Measurements from ENCODE around the gene SUPT16H. TPM values are rescaled to one million over a fixed set of nuclear protein-coding genes. Genes with fewer than 3 reads are reported as not detected.

Gene SUPT16H
- total RNA-seq, 1 donor from 2014 or later: 198 TPM

GRCh38 chr14:21326972-21327371, 56.8 kb downstream of the SUPT16H start:
- Histone ChIP-seq H3K9ac (no peak overlapping the region), H3F3A (ENCODE audit: low read depth) (no peaks in the 10 kb centered on the region), H2AFZ (replicated peaks) (no peak overlapping the region), H3K4me2 (no peak overlapping the region), H3K79me2 (ENCODE audit: low read depth) (no peaks in the 10 kb centered on the region), H4K20me1 (ENCODE audit: low read depth) (no peaks in the 10 kb centered on the region), H3K27me3 (no peaks in the 10 kb centered on the region), H3K27ac (no peak overlapping the region), H3K4me1 (no peaks in the 10 kb centered on the region), H3K9me3 (ENCODE audit: low read depth) (no peaks in the 10 kb centered on the region), H3K36me3 (no peaks in the 10 kb centered on the region), H3K4me3 (no peak overlapping the region)
- H3K27ac Mint-ChIP-seq: no peak overlapping the region
- peaks cover 7% of the 10 kb centered on the region for H3K27me3 Mint-ChIP-seq (ENCODE audit: insufficient read depth, low read depth)
- H3K9me3 Mint-ChIP-seq: no peaks in the 10 kb centered on the region
- peaks cover 2% of the 10 kb centered on the region for H3K4me1 Mint-ChIP-seq
- H3K36me3 Mint-ChIP-seq: no peaks in the 10 kb centered on the region
- no peak for DNase-seq (ENCODE audit: low spot score)
- TF ChIP-seq EZH2phosphoT487 (IDR thresholded peaks at IDR 0.05) (no peak), CTCF (IDR thresholded peaks at IDR 0.05) (peak; percentile 24), EZH2 (IDR thresholded peaks at IDR 0.05) (no peak)
- no peak overlapping the region for H3K4me3 Mint-ChIP-seq

DNA sequence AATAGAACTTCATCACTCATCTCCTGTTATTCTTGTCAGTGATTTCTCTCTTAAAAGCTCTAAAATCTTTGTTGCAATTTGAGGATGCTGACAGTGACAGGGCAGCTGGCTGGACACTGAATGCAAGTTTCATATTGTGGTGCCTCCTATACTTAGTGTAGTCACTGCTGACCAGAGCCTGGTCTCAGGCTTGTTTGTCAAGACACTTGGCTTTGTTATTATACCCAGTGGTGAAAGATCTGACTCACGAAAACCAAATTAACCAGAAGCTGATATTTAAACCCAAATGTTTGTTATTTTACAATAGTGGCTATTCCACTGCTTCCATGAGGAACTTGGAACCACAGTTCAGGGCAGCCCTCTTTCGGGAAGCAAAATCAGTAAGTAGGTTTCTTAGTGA, 61.1 kb downstream of the SUPT16H start:
- Histone ChIP-seq H3K27me3 (no peaks in the 10 kb centered on the region), H3K4me3 (no peak overlapping the region), H2AFZ (replicated peaks) (no peak overlapping the region), H3K4me1 (no peaks in the 10 kb centered on the region), H4K20me1 (ENCODE audit: low read depth) (no peaks in the 10 kb centered on the region), H3F3A (ENCODE audit: low read depth) (no peaks in the 10 kb centered on the region), H3K4me2 (no peak overlapping the region), H3K36me3 (no peaks in the 10 kb centered on the region), H3K79me2 (ENCODE audit: low read depth) (no peaks in the 10 kb centered on the region), H3K27ac (no peak overlapping the region), H3K9ac (no peak overlapping the region), H3K9me3 (ENCODE audit: low read depth) (no peaks in the 10 kb centered on the region)
- no peaks in the 10 kb centered on the region for H3K9me3 Mint-ChIP-seq
- no peaks in the 10 kb centered on the region for H3K36me3 Mint-ChIP-seq
- peaks cover 6% of the 10 kb centered on the region for H3K27me3 Mint-ChIP-seq (ENCODE audit: insufficient read depth, low read depth)
- H3K27ac Mint-ChIP-seq: no peak overlapping the region
- DNase-seq (ENCODE audit: low spot score): no peak
- peaks cover 2% of the 10 kb centered on the region for H3K4me1 Mint-ChIP-seq
- TF ChIP-seq EZH2 (IDR thresholded peaks at IDR 0.05) (no peak), CTCF (IDR thresholded peaks at IDR 0.05) (no peak), EZH2phosphoT487 (IDR thresholded peaks at IDR 0.05) (no peak)
- no peak overlapping the region for H3K4me3 Mint-ChIP-seq

DNA sequence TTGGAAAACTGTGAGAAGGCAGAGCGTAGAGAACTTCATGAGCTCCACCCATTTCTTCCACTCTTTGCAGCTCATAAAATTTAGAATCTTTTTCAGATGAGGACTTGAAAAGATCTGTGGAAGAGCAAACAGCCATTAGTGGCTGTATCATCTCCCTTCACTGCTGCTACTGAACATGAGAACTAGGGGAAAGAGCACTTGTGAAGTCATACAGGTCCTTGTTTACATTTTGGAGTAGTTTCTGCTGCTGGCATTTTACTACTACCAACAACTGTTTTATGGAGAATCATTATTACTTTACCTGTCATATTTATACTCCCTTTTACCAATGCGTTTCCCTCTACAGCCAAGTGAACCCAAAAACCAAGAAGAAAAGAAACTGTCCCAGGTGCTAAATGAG, 62.9 kb downstream of the SUPT16H start:
- no peak for DNase-seq (ENCODE audit: low spot score)
- Mint-ChIP-seq H3K27ac (no peak overlapping the region), H3K9me3 (no peaks in the 10 kb centered on the region), H3K4me1 (peaks cover 2% of the 10 kb centered on the region), H3K27me3 (ENCODE audit: insufficient read depth, low read depth) (peaks cover 6% of the 10 kb centered on the region), H3K4me3 (no peak overlapping the region), H3K36me3 (no peaks in the 10 kb centered on the region)
- no peak overlapping the region for H2AFZ ChIP-seq (replicated peaks)
- no peaks in the 10 kb centered on the region for H3K27me3 ChIP-seq
- no peak overlapping the region for H3K4me2 ChIP-seq
- no peak overlapping the region for H3K4me3 ChIP-seq
- no peak overlapping the region for H3K27ac ChIP-seq
- H3K9me3 ChIP-seq (ENCODE audit: low read depth): no peaks in the 10 kb centered on the region
- H3K4me1 ChIP-seq: no peaks in the 10 kb centered on the region
- H3F3A ChIP-seq (ENCODE audit: low read depth): no peaks in the 10 kb centered on the region
- H3K36me3 ChIP-seq: no peaks in the 10 kb centered on the region
- no peaks in the 10 kb centered on the region for H4K20me1 ChIP-seq (ENCODE audit: low read depth)
- H3K79me2 ChIP-seq (ENCODE audit: low read depth): no peaks in the 10 kb centered on the region
- TF ChIP-seq CTCF (IDR thresholded peaks at IDR 0.05) (no peak), EZH2 (IDR thresholded peaks at IDR 0.05) (no peak), EZH2phosphoT487 (IDR thresholded peaks at IDR 0.05) (no peak)
- no peak overlapping the region for H3K9ac ChIP-seq

Measured in neural progenitor cell (in vitro differentiated cells).